HG03565 (cell line): ENCODE results near the gene ZEB2.

Source experiments
- ATAC-seq: cut with Tn5 transposase; IDR thresholded peaks from one replicate; pipeline ENCODE4 v1.9.1; 2021; ENCODE audit warnings: mild to moderate bottlenecking, moderate library complexity; ENCODE audit not compliant: unreplicated experiment

The ZEB2 gene

GRCh38 chr2:144529841-144530240, 9.9 kb upstream of the ZEB2 start:
- ATAC-seq: no peak

- ATAC-seq: no peak
Observed at GRCh38 chr2:144528108-144528507, 8.2 kb upstream of the ZEB2 start.

GRCh38 chr2:144526831-144527230, 6.9 kb upstream of the ZEB2 start:
- ATAC-seq: no peak

- ATAC-seq: no peak
Observed at GRCh38 chr2:144524118-144525009, 4.4 kb upstream of the ZEB2 start.

- ATAC-seq: no peak
Observed at GRCh38 chr2:144523596-144524117, 3.7 kb upstream of the ZEB2 start.

GRCh38 chr2:144522897-144523595, 3.1 kb upstream of the ZEB2 start:
- ATAC-seq: no peak

GRCh38 chr2:144522176-144522896, 2.4 kb upstream of the ZEB2 start:
- ATAC-seq: no peak

- no peak for ATAC-seq
Observed at GRCh38 chr2:144521686-144522085, 1.8 kb upstream of the ZEB2 start.

GRCh38 chr2:144520756-144521487, 1.0 kb upstream of the ZEB2 start:
- no peak for ATAC-seq

GRCh38 chr2:144519597-144519933, 354 bp downstream of the ZEB2 start:
- no peak for ATAC-seq

GRCh38 chr2:144518748-144519596, 947 bp downstream of the ZEB2 start:
- ATAC-seq: peak; percentile 59

GRCh38 chr2:144517866-144518747, 1.8 kb downstream of the ZEB2 start:
- no peak for ATAC-seq

GRCh38 chr2:144516981-144517865, 2.7 kb downstream of the ZEB2 start:
- peak; percentile 36 for ATAC-seq

GRCh38 chr2:144516411-144516980, 3.4 kb downstream of the ZEB2 start:
- ATAC-seq: no peak

- no peak for ATAC-seq
Observed at GRCh38 chr2:144515696-144516410, 4.1 kb downstream of the ZEB2 start.

GRCh38 chr2:144515099-144515695, 4.7 kb downstream of the ZEB2 start:
- ATAC-seq: no peak
